GM12878 (cell line): Measurements from ENCODE around the gene ANKMY1.

ENCODE experiments used
- EZH2 ChIP-seq: IDR thresholded peaks from 2 replicates; pipeline ENCODE4 v1.6.1; 2012; ENCODE audit warnings: low read depth, mild to moderate bottlenecking, control low read depth, inconsistent platforms, low read length, borderline replicate concordance; ENCODE audit not compliant: control insufficient read depth
- IKZF1 ChIP-seq: fragments of 450-650 bp; conservative IDR thresholded peaks from 2 replicates; pipeline ENCODE4 v1.6.1; 2017; ENCODE audit warnings: antibody characterized with exemption, mild to moderate bottlenecking
- SMAD1 ChIP-seq: fragments of 450-650 bp; IDR thresholded peaks from 2 replicates; pipeline ENCODE4 v1.6.1; 2018; ENCODE audit warnings: mild to moderate bottlenecking, low read depth; ENCODE audit not compliant: partially characterized antibody
- TF ChIP-seq, protein P1 (sequence below): fragments of 450-650 bp; formaldehyde crosslinking; IDR thresholded peaks from 2 replicates; pipeline ENCODE4 v1.5.0; 2022; ENCODE audit warnings: mild to moderate bottlenecking, missing genetic modification characterization

DNA sequence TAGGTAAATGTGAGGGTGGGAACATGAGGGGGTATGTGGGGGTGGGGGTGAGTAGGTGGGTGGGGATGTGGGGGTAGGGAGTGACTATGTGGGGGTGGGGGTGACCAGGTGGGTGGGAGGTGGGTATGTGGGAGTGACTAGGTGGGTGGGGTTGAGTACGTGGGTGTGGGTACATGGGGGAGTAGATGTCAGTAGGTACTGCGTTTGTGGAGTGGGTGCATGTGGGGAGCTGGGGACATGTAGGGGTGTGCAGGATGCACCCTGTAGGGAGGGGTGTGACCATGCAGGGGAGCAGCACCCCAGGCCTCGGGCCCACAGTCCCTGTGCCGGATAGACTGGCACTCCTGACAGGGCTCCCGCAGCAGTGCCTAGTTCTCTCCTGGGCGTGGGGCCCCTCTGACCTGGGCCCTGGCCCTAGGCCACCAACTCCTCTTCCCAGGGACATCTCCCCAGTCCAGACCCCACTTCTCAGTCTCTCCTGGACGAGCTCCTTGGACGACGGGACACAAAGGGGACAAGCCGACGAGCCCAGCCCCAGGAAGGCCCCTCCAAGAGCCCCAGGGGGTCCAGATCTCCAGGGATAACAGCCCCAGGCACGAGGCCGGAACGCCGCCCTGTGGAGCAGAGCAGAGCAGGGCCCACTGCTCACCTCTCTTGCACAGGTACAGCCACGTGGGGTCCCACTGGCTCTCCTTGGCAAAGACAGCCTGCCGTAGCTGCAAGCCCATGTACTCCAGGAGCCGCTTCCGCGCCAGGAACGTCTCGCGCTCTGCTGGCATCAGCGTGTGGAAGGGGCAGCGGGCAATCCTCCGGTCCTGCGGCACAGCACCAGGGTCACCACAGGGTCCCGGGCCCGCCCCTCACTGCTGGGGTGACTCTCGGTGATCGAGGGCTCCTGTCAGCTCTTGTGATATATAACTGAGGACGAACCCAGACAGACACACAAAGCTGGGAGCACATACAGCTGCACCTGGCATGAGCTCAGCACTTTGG is 58.2 kb downstream of the ANKMY1 start:
- TF ChIP-seq, protein P1, sequence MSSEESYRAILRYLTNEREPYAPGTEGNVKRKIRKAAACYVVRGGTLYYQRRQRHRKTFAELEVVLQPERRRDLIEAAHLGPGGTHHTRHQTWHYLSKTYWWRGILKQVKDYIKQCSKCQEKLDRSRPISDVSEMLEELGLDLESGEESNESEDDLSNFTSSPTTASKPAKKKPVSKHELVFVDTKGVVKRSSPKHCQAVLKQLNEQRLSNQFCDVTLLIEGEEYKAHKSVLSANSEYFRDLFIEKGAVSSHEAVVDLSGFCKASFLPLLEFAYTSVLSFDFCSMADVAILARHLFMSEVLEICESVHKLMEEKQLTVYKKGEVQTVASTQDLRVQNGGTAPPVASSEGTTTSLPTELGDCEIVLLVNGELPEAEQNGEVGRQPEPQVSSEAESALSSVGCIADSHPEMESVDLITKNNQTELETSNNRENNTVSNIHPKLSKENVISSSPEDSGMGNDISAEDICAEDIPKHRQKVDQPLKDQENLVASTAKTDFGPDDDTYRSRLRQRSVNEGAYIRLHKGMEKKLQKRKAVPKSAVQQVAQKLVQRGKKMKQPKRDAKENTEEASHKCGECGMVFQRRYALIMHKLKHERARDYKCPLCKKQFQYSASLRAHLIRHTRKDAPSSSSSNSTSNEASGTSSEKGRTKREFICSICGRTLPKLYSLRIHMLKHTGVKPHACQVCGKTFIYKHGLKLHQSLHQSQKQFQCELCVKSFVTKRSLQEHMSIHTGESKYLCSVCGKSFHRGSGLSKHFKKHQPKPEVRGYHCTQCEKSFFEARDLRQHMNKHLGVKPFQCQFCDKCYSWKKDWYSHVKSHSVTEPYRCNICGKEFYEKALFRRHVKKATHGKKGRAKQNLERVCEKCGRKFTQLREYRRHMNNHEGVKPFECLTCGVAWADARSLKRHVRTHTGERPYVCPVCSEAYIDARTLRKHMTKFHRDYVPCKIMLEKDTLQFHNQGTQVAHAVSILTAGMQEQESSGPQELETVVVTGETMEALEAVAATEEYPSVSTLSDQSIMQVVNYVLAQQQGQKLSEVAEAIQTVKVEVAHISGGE (CRISPR knock-in tag): no peak
- TF ChIP-seq EZH2 (no peak), SMAD1 (no peak), IKZF1 (no peak)
